HPDE6-E6E7 (cell line): ENCODE data around the gene KRT81.
"Not testable (repeated sequence)": the region's sequence is repeated elsewhere in the genome, so short reads cannot be mapped to it uniquely, and the experiment has no call there.

ENCODE experiments used
- DNase-seq: peaks from one replicate; pipeline ENCODE4 v3.0.0; 2011; ENCODE audit warnings: missing footprints; ENCODE audit errors: extremely low spot score

KRT81 gene

GRCh38 chr12:52274521-52275120, 16.7 kb downstream of the KRT81 start, which contains the start of gene KRT86:
TSS of gene KRT86 (plus strand) at chr12:52274645. CDS start at chr12:52301917, 27,272 bp downstream.
- DNase-seq, result no peak

DNA sequence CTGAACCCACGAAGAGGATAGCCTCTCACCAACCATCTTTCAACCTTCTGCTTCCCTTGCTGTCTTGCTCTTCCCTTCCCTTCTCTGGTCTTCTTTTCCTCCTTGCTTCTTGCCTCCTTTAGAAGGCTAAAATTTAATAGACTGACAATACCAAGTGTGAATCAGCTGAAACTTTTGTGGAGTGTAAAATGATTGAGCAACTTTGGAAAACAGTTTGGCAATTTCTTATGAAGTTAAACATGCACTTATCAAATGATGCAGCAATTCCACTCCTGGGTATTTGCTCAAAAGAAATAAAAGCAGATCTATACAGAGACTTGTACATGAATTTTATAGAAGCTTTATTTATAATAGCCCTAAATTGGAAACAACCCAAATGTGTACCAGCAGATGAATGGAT, 20.2 kb downstream of the KRT81 start:
- no peak for DNase-seq

DNA sequence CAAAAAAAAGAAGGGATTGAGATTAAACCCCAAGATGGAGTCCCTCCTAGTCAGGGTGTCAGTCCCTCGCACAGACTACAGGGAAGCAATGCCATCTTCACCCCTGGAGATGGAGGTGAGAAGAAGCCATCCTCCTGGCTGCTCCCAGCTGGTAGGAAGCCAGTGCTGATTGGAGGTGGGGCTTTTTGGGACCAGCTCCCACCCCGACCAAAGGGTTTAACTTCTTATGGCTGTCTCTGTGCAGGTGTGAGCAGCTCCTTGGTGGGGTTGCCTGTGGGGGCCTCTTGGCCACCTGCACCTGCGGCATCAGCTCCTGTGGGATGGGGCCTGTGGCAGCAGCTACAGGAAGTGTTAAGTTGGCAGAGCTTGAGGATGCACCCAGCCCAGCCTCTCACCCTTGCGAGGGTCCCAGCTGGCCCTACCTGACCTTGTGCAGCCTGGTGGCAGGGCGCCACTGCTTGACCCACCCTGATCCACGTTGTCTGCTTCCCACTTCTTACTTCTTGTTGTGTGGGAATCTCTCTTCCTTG, 20.7 kb downstream of the KRT81 start:
- no peak for DNase-seq

DNA sequence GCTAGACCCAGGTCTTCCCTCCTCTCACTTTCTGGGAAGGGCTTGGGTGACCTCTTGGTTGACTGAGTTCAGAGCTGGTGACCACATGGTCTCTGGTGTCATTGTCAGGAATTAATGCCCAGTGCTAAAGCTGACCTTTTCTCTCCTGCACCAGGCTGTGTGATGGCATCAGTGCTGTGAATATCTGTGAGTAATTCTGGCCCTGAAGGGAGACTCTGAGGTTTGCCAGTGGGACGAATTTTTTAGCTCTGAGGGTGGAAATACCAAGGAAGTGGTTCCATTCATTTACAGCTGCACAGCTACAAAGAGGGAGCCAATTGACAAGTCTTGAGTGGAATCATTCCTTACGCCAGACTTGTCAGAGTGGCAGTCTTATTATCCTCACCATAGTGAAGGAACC, 23.1 kb downstream of the KRT81 start:
- no peak for DNase-seq

DNA sequence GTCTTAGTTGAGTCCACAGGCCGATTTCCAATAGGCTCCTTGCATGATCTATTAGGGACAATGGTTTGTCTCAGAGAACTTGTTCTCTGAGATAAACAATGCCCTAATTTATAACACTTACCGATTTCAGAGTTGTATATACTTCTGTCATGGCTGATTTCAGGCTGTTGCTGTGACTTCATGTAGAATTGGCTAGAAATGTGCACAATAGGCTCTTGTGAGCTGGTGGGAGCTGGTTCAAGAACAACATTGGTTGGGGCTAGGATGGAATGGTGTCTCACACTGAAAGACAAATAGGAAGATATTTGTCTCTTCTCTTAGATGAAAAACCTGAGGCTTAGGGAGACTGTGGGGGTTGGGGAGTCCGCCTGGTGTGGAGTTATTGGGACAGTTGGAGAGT, 23.6 kb downstream of the KRT81 start:
- no peak for DNase-seq

DNA sequence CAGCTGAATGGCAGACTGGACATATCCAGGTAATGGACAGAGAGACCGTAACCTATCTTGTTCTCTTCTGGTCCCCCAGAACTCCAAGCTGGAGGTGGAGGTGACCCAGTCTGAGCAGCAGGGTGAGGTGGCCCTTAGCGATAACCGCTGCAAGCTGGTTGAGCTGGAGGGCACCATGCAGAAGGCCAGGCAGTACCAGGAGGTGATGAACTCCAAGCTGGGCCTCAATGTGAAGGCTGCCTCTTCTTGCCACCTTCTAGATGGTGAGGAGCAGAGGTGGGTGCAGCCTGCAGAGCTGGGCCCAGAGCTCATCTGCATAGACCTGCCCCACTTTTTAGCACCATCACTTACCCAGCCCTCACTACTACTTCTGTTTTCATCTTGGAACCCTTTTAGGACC, 24.1 kb downstream of the KRT81 start:
- DNase-seq, result no peak

DNA sequence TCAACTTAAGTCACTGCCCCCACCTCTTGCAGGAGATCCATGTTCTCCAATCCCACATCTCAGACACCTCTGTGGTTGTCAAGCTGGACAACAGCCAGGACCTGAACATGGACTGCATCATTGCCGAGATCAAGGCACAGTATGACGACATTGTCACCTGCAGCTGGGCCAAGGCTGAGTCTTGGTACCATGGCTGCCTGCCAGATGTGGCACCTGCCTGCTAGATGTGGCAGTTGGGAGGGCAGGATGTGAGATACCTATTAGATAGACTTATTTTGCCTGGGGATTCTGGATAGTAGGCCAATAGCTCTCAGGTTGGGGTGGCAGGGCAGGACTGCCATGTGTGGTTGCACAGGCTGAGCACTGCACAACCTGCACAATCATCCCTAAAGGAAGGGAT, 24.8 kb downstream of the KRT81 start:
- DNase-seq, result no peak

DNA sequence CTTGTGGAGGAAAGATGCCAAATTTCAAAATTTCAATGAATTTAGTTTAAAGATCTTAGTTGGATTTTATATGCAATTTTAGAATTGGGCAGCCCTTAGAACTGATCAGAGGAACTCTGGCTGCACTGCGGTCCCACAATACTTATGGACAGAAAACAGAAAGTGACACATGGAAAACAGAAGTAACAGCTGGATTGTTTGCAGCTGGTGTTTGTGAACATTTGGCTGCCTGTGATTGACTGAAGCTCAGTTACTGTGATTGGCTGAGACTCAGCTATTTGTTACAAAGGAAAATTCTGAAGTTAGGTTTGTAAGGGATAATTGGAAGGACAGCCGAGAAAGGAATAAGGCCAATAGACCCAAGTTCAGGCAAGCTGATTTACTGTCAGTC, 26.9 kb downstream of the KRT81 start:
- no peak for DNase-seq

GRCh38 chr12:52263761-52264434, 27.4 kb downstream of the KRT81 start:
- no peak for DNase-seq

DNA sequence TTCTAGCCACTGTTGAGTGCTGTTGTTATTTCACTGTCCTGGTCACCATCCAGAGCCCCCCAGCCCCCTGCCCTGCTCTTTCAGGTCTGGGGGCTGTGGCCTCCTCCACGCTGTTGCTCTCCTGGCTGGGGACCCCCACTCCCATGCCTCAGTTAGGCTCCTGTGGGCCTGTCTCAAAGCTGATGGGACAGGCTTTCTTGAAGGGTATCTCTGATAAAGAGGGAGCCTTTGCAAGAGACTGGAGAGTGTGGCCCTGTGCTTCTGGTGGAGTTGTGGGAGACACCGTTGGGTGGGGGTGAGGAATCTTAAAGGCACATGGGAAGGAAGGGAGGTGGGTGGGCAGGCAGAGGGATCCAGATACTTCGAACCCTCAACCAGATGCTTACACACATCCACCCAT, 29.0 kb downstream of the KRT81 start:
- no peak for DNase-seq

- no peak for DNase-seq
Measured at GRCh38 chr12:52261208-52261484, 30.2 kb downstream of the KRT81 start.

GRCh38 chr12:52260361-52261207, 30.8 kb downstream of the KRT81 start:
- DNase-seq, result no peak

DNA sequence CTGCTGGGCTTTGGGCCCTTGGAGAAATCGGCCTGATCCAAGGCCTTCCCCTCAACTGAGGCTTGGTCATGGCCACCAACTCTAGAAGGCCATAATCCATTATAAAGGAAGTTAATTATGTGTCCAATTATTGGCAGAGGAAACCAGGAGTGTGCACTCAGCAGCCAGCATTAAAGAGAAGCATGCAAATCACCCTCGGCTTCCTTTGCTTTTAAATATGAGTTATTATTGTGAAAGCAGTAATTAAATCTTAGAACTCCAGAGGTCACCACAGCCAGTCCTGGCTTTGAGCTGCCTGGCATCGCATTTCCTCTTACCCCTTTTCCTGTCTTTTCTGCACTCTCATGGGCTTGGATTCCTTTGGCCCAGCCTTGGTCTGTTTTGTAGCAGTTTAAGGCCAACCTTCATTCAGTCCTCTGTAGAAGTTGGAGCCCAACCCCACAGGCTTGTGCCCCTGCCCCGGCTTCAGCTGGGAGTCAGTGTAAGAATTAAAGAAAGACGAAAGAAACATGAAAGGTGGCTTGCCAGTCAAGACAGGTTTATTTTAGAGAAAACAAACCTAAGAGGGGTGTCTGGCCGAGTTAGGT, 31.6 kb downstream of the KRT81 start:
- no peak for DNase-seq

DNA sequence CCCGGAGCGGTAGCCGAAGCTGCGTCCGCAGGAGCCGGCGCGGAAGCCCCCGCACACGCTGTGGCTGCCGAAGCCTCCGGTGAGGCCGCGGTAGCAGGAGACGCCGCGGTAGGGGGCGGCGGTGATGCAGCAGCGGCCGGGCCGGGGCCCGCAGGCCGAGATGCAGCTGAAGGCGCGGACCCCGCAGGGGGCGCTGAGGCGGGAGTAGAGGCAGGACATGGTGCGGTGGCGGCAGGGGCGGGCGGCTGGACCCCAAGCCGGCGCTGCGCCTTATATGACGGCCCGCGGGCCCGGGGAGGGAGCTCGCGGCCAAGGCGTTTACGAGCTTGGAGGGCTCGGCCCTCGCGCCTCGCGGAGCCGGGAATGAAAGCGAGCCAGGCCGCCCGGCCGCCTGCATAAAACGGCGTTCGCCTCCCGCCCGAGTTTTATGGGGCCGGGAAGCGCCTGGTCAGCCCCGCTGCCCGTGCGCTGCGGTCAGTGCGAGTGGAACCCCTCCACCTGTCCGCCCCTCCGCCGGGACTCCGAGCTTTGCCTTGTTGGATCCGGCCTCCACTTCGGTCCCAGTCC, 32.9 kb downstream of the KRT81 start:
- no peak for DNase-seq

DNA sequence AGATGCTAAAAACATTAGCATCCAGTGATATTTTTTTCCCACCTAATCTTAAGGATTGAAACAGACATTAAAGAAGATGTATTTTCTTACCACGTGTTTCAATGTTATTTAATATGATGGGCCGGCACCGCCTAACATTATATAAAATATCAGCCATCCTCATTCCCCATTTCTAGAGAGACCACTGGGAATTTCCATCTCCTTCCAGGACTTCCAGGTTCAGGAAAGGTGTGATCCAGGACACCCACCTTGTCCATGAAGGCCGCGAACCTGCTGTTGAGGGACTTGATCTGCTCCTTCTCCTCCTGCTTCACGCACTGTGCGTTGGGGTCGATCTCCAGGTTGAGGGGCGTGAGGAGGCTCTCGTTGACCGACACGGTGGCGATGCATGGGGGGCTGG, 33.4 kb downstream of the KRT81 start:
- DNase-seq, result not testable (repeated sequence)

GRCh38 chr12:52257074-52257551, 34.2 kb downstream of the KRT81 start:
- DNase-seq, result no peak

DNA sequence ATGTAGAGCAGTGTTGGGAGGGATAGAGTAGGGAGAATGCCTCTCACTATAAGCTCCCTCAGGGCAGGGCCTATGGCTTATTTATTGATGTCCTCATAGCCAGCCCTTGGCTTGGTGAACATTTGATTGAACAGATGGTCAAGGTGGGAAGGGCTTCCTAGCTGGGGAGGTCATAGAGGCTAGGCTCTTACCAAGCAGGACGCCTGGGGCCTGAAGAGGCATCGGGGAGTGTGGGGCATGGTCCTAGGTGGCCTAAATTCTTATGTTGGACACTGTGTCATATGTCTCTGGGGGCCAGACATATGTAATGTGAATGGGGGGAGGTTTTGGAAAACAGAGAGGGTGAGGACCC, 34.8 kb downstream of the KRT81 start:
- no peak for DNase-seq

DNA sequence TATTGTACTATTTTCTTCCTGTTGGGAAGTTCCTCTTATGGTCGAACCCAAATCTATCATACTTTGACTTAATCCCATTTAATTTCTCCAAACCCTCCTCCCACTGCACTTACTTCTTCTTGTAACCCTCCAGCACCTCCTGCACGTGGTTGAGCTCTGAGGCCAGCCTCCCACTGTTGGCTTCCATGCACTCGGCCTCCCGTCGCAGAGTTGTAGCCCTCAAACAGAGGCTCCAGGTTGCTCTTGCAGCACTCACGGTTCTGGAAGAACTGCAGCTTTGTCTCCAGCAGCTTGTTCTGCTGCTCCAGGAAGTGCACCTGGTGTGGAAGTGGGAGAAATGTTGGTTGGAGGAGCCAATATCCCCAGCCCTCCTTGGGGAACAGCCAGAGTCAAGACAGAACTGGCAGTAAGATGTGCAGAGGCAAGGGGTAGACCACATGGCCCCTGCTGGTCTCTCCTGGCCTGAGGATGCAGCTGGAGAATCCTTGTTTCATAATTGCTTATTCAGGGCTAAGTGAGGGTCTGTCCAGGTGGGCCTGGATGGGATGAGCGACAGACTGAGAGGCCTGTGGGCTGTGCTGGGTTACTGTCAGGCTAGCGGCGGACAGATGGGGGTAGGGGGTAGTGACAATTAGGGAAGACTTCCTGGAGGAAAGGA, 35.3 kb downstream of the KRT81 start:
- no peak for DNase-seq

DNA sequence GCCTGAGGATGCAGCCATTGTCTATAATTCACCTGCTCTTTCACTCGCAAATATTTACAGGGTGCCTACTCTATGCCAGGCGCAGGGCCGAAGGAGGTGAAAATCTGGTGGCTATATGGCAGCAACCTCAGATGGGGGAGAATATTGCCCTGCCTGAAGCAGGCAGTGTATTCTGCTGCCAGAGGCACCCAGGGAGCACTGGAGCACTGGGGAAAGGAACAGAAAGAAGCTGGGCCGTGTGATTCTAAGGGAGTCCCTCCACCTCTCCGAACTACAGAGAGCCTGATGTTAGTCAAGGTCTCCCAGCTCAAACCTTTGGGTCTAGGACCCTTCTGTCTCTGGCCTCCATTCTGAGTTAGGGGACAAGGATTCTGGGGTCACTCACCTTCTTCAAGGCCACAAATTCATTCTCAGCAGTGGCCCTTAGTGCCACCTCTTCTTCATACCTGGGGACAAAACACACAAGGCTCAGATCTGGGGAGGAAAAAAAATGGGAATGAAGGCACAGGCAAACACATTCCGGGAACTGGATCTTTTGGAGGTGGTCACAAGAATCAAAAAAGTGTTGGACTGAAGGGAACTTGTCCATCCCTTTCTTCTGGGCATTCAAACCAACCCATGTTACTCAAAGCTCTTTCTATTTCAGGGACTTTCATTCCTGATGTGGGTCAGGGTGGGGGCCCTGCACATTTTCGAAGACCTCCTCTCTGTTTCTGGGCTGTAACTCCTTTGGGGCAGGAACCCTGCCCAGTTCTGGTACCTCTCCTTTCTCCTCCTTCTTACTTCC, 36.2 kb downstream of the KRT81 start:
- DNase-seq, result no peak

DNA sequence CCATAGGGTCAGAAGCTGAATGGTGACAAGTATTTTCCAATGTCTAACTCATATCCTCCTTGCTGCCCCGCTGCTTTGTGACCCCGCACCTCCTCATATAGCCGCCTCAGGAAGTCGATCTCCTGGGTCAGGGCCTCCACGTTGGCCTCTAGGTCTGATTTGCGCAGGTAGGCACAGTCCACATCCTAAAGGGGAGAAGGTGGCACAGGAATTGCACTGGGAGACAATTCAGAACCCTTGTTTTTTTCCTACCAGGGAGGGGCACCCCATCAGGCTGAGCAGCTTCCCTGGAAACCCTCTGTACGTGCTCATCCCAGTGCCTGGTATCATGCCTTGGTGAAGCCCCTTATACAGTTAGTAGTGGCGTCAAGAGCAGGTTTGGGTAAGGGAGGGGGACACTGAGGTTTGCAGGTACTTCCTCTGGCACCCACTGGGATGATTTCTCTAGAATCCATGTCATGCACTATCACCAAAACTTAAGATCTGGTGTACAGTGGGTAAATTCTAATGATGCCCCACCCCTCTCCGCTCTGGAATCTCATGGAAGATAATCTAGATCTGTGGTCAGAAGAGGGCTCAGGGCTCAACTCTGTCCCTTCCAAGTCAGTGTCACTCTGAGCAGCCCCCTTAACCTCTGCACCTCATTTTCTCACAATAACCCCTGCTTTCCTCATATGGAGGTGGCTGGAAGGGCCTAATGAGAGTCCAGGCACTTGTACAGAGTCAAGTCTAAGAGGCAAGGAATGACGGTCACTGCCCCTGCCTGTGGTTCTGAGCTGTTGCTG, 37.0 kb downstream of the KRT81 start:
- no peak for DNase-seq
